Erythroblast (primary cell): ENCODE data around the gene LSM10.

Experiments
- GATA1 ChIP-seq: IDR thresholded peaks from 2 replicates; pipeline ENCODE4 v1.6.1; 2011; ENCODE audit warnings: low read depth, mild to moderate bottlenecking, control low read depth, low read length, moderate library complexity
- POLR2A ChIP-seq: IDR thresholded peaks from 2 replicates; pipeline ENCODE4 v1.6.1; 2011; ENCODE audit warnings: mild to moderate bottlenecking, low read length

GRCh38 chr1:36425791-36426190 lies 28.1 kb upstream of the LSM10 start:
- TF ChIP-seq POLR2A (no peak), GATA1 (no peak)
